PC-9 (cell line): ENCODE data around the gene BRWD1. TPM values are rescaled to one million over a fixed set of nuclear protein-coding genes. Genes with fewer than 3 reads are reported as not detected.

Experiments
- BruUV-seq: library from RNA; stranded (reverse); fragments of 400-500 nt; replicated peaks from 2 replicates; lab custom pipeline; 2021; lab: Mats Ljungman, UMichigan
- CTCF ChIA-PET: fragments of 300-600 bp; sonication (Branson Sonifier 250); formaldehyde crosslinking; loops from one replicate; lab custom pipeline; 2022; ENCODE audit warnings: antibody characterized with exemption; lab: Charles Lee
- POLR2A ChIA-PET: fragments of 300-600 bp; sonication (Branson Sonifier 250); formaldehyde crosslinking; loops from one replicate; lab custom pipeline; 2022; ENCODE audit warnings: antibody characterized with exemption; ENCODE audit not compliant: unreplicated experiment; lab: Charles Lee
- DNase-seq, 2 experiments: peaks; one replicate each; pipeline versions ENCODE4 v3.0.0 to v3.0.0-alpha.2; 2015 to 2022; ENCODE audit warnings: mixed read lengths in 1 of 2
- H2AFZ ChIP-seq: fragments of 200-600 bp; sonication (generic); 2 replicates; pipeline ENCODE4 v1.8.1; 2017; ENCODE audit warnings: antibody characterized with exemption
- H3F3A ChIP-seq: fragments of 200-600 bp; sonication (generic); 2 replicates; pipeline ENCODE4 v1.8.1; 2017; ENCODE audit warnings: antibody characterized with exemption, mild to moderate bottlenecking, low read depth; ENCODE audit not compliant: insufficient read depth
- H3K27ac ChIP-seq: fragments of 200-600 bp; sonication (generic); 2 replicates; pipeline ENCODE4 v1.6.1; 2016; ENCODE audit warnings: mixed run types
- H3K27me3 ChIP-seq: fragments of 200-600 bp; sonication (generic); 2 replicates; pipeline ENCODE4 v1.6.1; 2016; ENCODE audit warnings: low read depth, mixed run types; ENCODE audit not compliant: insufficient read depth
- H3K36me3 ChIP-seq: fragments of 200-600 bp; sonication (generic); 2 replicates; pipeline ENCODE4 v1.6.1; 2016; ENCODE audit warnings: low read depth, mixed run types
- H3K4me1 ChIP-seq: fragments of 200-600 bp; sonication (generic); replicated peaks from 2 replicates; pipeline ENCODE4 v1.6.1; 2016; ENCODE audit warnings: mixed run types; ENCODE audit not compliant: insufficient read depth
- H3K4me2 ChIP-seq: fragments of 200-600 bp; sonication (generic); 2 replicates; pipeline ENCODE4 v1.6.1; 2017; ENCODE audit warnings: mixed run types
- H3K4me3 ChIP-seq: fragments of 200-600 bp; sonication (generic); 2 replicates; pipeline ENCODE4 v1.6.1; 2016; ENCODE audit warnings: mixed run types
- H3K79me2 ChIP-seq: fragments of 200-600 bp; sonication (generic); 2 replicates; pipeline ENCODE4 v1.6.1; 2017; ENCODE audit warnings: low read depth, mixed run types
- H3K9me2 ChIP-seq: fragments of 200-600 bp; sonication (generic); 2 replicates; pipeline ENCODE4 v1.8.1; 2017; ENCODE audit warnings: mild to moderate bottlenecking; ENCODE audit not compliant: insufficient read depth
- H3K9me3 ChIP-seq: fragments of 200-600 bp; sonication (generic); 2 replicates; pipeline ENCODE4 v1.8.1; 2016; ENCODE audit warnings: low read depth; ENCODE audit not compliant: insufficient read depth
- H4K20me1 ChIP-seq: fragments of 200-600 bp; sonication (generic); 2 replicates; pipeline ENCODE4 v1.8.1; 2017; ENCODE audit not compliant: insufficient read depth
- CTCF ChIP-seq: fragments of 200-600 bp; sonication (generic); conservative IDR thresholded peaks from 2 replicates; pipeline ENCODE4 v1.6.1; 2017; ENCODE audit warnings: mixed run types, antibody characterized with exemption, mild to moderate bottlenecking, moderate library complexity
- EZH2 ChIP-seq: fragments of 200-600 bp; sonication (generic); IDR thresholded peaks from 2 replicates; pipeline ENCODE4 v1.8.0; 2017; ENCODE audit warnings: antibody characterized with exemption, low read depth
- intact Hi-C: fragments of 100-400 bp; cut with micrococcal nuclease; formaldehyde crosslinking; loops from one replicate; pipeline ENCODE4 v1.10.0; 2022; ENCODE audit not compliant: unreplicated experiment
- total RNA-seq: library from RNA; stranded (reverse); gene quantifications from 2 replicates; pipeline ENCODE4 v1.2.3, GENCODE V29; 2021

Gene BRWD1
- total RNA-seq, 1 experiment from 2014 or later: 42.9 TPM

- ChIA-PET POLR2A (no interaction called here), CTCF (interaction anchor here (0.6 kb wide), 1 partner anchor 1633 kb away, joined by 6 read pairs; no protein-coding TSS in a partner anchor)
- BruUV-seq: no TSS peak
- H3K79me2 ChIP-seq: no peaks in the 10 kb centered on the region
- H2AFZ ChIP-seq: no peak overlapping the region
- no peak overlapping the region for H3K4me2 ChIP-seq
- no peaks in the 10 kb centered on the region for H3K9me2 ChIP-seq
- H3K4me1 ChIP-seq: no peaks in the 10 kb centered on the region
- H4K20me1 ChIP-seq: no peaks in the 10 kb centered on the region
- H3K4me3 ChIP-seq: no peak overlapping the region
- no peak for DNase-seq
- H3K27ac ChIP-seq: no peak overlapping the region
- TF ChIP-seq EZH2 (no peak), CTCF (no peak)
- H3F3A ChIP-seq: 0 out of 2 replicates have a peak, but pooled peaks cover under 1% of the 10 kb centered on the region
- intact Hi-C loops: no loop called here
- H3K9me3 ChIP-seq: no peaks in the 10 kb centered on the region
- no peaks in the 10 kb centered on the region for H3K27me3 ChIP-seq
- no peaks in the 10 kb centered on the region for H3K36me3 ChIP-seq
These were observed 95.9 kb downstream of the BRWD1 start for GRCh38 chr21:39217356-39218081.

DNA sequence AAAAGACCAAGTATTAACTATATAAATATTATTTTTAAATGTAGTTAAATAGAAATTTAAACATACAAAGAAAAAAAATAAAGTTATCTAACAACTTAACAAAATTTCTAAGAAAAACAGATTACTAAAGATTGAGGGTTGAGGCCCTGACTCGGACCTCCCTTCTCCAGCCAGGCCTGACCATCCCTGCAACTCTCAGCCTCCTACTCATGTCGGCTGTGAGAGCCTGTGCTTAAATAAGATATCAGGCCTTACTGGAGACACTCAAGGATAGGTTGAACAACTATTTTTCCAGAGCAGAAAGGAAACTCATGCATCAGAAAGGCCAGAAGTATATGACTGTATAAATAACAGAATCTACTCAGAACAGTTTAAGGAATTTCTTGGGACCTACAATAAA, 97.1 kb downstream of the BRWD1 start:
- Histone ChIP-seq H4K20me1 (no peaks in the 10 kb centered on the region), H2AFZ (no peak overlapping the region), H3K27me3 (no peaks in the 10 kb centered on the region), H3K9me2 (no peaks in the 10 kb centered on the region), H3K4me3 (no peak overlapping the region), H3K27ac (no peak overlapping the region), H3K79me2 (no peaks in the 10 kb centered on the region), H3F3A (no peaks in the 10 kb centered on the region), H3K36me3 (0 out of 2 replicates have a peak, but pooled peaks cover 2% of the 10 kb centered on the region), H3K4me1 (no peaks in the 10 kb centered on the region), H3K9me3 (no peaks in the 10 kb centered on the region), H3K4me2 (no peak overlapping the region)
- CTCF ChIA-PET: no interaction called here
- no peak for TF ChIP-seq CTCF
- DNase-seq: no peak
- POLR2A ChIA-PET: no interaction called here
- intact Hi-C loops: no loop called here
- BruUV-seq: no TSS peak

DNA sequence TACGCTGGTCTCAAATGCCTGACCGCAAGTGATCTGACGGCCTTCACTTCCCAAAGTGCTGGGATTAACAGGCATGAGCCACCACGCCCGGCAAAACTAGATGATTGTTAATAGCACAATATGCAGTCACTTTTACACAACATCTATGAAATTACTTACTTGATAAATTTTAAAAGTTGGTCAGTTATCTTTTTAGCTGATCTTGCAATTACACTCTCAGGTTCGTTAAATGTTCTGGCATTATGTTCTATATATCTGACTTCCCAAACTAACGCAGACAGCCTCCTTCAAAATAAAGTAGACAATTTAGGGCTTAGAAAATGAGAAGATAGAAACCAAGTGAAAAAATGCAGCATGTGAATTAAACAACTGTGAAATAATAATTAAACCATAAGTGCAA, 98.4 kb downstream of the BRWD1 start:
- ChIA-PET CTCF (no interaction called here), POLR2A (no interaction called here)

More for the DNA sequence above, 98.4 kb downstream of the BRWD1 start:
- Histone ChIP-seq H3K27me3 (no peaks in the 10 kb centered on the region), H3K79me2 (no peaks in the 10 kb centered on the region), H2AFZ (no peak overlapping the region), H4K20me1 (no peaks in the 10 kb centered on the region), H3K27ac (no peak overlapping the region), H3K9me3 (no peaks in the 10 kb centered on the region), H3K4me1 (no peaks in the 10 kb centered on the region), H3K4me2 (no peak overlapping the region), H3K4me3 (no peak overlapping the region), H3F3A (no peaks in the 10 kb centered on the region), H3K9me2 (no peaks in the 10 kb centered on the region), H3K36me3 (0 out of 2 replicates have a peak, but pooled peaks cover 11% of the 10 kb centered on the region)
- no peak for DNase-seq
- no peak for TF ChIP-seq EZH2
- no peak for TF ChIP-seq CTCF
- intact Hi-C loops: no loop called here
- BruUV-seq: no TSS peak
